Measurements from ENCODE around the gene HDAC10.
"Not testable (repeated sequence)": the region's sequence is repeated elsewhere in the genome, so short reads cannot be mapped to it uniquely, and the experiment has no call there.

Gene HDAC10

GRCh38 chr22:50284479-50284878 lies 33.4 kb upstream of the HDAC10 start:
- DNase-seq (ENCODE audit: low spot score) = no peak

GRCh38 chr22:50283821-50284220 lies 32.8 kb upstream of the HDAC10 start:
- no peak for DNase-seq (ENCODE audit: low spot score)

- peak; percentile 77 for DNase-seq (ENCODE audit: low spot score)
Observed at GRCh38 chr22:50282361-50283155, 31.5 kb upstream of the HDAC10 start.

- no peak for DNase-seq (ENCODE audit: low spot score)
Observed at GRCh38 chr22:50281957-50282356, 30.9 kb upstream of the HDAC10 start.

GRCh38 chr22:50281384-50281760 lies 30.3 kb upstream of the HDAC10 start:
- no peak for DNase-seq (ENCODE audit: low spot score)

GRCh38 chr22:50280708-50281383 lies 29.8 kb upstream of the HDAC10 start:
- DNase-seq (ENCODE audit: low spot score) = no peak

- DNase-seq (ENCODE audit: low spot score) = no peak
Observed at GRCh38 chr22:50280022-50280707, 29.1 kb upstream of the HDAC10 start.

- no peak for DNase-seq (ENCODE audit: low spot score)
Observed at GRCh38 chr22:50278956-50279619, 28.0 kb upstream of the HDAC10 start.

- DNase-seq (ENCODE audit: low spot score) = no peak
Observed at GRCh38 chr22:50278461-50278860, 27.4 kb upstream of the HDAC10 start.

- DNase-seq (ENCODE audit: low spot score) = no peak
Observed at GRCh38 chr22:50277761-50278160, 26.7 kb upstream of the HDAC10 start.

- peak; percentile 31 for DNase-seq (ENCODE audit: low spot score)
Observed at GRCh38 chr22:50276143-50276542, 25.1 kb upstream of the HDAC10 start.

GRCh38 chr22:50275181-50276055 lies 24.4 kb upstream of the HDAC10 start:
- no peak for DNase-seq (ENCODE audit: low spot score)

GRCh38 chr22:50274771-50275170 lies 23.7 kb upstream of the HDAC10 start:
- no peak for DNase-seq (ENCODE audit: low spot score)

GRCh38 chr22:50274311-50274710 lies 23.2 kb upstream of the HDAC10 start:
- peak; percentile 61 for DNase-seq (ENCODE audit: low spot score)

- DNase-seq (ENCODE audit: low spot score) = not testable (repeated sequence)
Observed at GRCh38 chr22:50273781-50274180, 22.7 kb upstream of the HDAC10 start.

GRCh38 chr22:50273352-50273751 lies 22.3 kb upstream of the HDAC10 start:
- not testable (repeated sequence) for DNase-seq (ENCODE audit: low spot score)

GRCh38 chr22:50272044-50272802 lies 21.2 kb upstream of the HDAC10 start:
- no peak for DNase-seq (ENCODE audit: low spot score)

GRCh38 chr22:50271519-50271970 lies 20.5 kb upstream of the HDAC10 start:
- DNase-seq (ENCODE audit: low spot score) = peak; percentile 74

- peak; percentile 72 for DNase-seq (ENCODE audit: low spot score)
Observed at GRCh38 chr22:50270666-50271394, 19.8 kb upstream of the HDAC10 start.
